Choroid plexus epithelial cell (primary cell): ENCODE data around the gene SLC24A3.
A peak's percentile ranks its signal among the peaks of the same experiment; 100 is the strongest.

ENCODE experiments used
- DNase-seq: peaks from one replicate; pipeline ENCODE4 v3.0.0-alpha.2; 2010; ENCODE audit warnings: low read depth
- H3K4me3 ChIP-seq: 2 replicates; pipeline ENCODE4 v1.5.1; 2011; ENCODE audit warnings: low read depth, mild to moderate bottlenecking, control low read depth, low read length, moderate library complexity
- CTCF ChIP-seq: conservative IDR thresholded peaks from 2 replicates; pipeline ENCODE4 v1.5.1; 2011; ENCODE audit warnings: low read depth, mild to moderate bottlenecking, control low read depth, inconsistent platforms, low read length, moderate library complexity

SLC24A3 gene

GRCh38 chr20:19313342-19314069, 101.1 kb downstream of the SLC24A3 start:
- DNase-seq: no peak
- no peak overlapping the region for H3K4me3 ChIP-seq
- TF ChIP-seq CTCF: no peak

DNA sequence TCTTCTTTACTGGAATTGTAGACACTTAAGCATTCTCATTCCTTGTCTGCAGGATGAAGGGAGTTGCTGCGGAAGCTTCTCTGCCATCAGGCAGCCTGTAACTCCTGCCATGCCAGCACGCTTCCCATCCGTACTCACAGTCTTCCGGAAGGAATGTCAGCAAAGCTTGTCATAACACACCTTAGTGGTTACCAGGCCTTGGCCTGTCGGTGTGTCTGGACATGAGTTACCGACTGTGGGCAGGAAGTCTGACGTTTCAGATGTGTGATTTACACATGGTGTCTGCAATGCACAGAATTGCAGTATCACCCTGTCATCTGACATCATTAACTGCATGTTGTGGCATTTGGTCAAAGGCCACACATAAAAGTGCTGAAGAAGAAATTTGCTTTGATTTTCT, 102.2 kb downstream of the SLC24A3 start:
- no peak overlapping the region for H3K4me3 ChIP-seq
- DNase-seq: no peak
- TF ChIP-seq CTCF: no peak

DNA sequence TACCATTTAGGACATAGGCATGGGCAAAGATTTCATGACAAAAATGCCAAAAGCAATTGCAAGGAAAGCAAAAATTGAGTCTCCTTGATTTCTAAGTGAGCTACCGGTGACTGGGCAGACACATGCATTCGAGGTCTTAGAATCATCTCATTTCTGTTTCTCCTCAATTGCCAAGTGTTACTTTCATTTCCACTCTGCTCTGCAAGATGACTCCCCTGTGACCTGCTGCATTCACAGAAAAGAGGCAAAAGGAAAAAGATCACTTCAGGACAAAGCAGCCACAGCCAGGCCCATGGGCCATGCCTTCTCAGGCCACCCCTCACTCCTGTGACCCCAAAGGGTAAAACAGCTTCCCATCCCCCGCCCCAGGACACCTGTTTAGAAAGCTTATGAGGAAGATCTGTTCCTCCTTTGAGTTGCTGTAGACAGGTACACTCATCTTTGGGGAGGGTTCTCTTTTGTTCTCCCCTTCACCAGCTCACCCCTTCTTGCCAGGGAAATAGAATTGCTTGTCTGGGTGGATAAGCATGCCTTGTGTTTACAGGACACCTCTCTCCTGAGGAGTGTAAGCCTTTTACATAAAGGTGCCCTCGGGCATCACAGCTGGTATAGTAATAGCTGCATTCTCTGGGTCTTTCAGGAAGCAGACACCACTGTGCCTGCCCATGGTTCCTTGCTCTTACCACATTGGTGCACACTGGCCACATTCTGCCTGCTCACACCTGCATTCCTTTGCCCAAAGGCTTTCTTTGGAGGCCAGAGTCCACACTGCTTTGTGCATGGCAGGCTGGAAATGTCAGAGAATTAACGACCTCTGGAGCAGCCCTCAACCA, 105.0 kb downstream of the SLC24A3 start:
- peak; percentile 15 for DNase-seq
- no peak for TF ChIP-seq CTCF
- H3K4me3 ChIP-seq: no peak overlapping the region

DNA sequence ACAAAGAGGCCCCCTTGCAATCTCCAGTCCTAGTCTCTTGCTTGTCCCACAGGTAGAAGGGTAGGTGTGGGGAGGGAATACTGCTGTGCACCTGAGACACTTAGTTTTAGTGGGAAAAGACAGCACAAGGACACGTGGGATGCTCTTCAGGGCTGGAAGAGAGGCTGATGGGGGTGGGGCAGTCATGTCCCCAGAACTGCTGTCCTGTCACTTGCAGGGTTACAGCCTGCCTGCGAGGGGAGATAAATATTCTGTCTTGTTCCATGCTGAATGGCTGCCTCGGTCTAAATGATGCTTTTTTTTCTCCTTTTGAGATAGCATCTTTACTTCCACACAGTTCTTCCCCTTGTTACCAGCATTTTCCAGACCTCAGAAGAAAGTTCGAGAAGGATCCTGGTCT, 106.2 kb downstream of the SLC24A3 start:
- DNase-seq: no peak
- TF ChIP-seq CTCF: no peak
- no peak overlapping the region for H3K4me3 ChIP-seq

- TF ChIP-seq CTCF: no peak
- H3K4me3 ChIP-seq: no peak overlapping the region
- no peak for DNase-seq
These were observed 107.6 kb downstream of the SLC24A3 start for GRCh38 chr20:19320005-19320404.

DNA sequence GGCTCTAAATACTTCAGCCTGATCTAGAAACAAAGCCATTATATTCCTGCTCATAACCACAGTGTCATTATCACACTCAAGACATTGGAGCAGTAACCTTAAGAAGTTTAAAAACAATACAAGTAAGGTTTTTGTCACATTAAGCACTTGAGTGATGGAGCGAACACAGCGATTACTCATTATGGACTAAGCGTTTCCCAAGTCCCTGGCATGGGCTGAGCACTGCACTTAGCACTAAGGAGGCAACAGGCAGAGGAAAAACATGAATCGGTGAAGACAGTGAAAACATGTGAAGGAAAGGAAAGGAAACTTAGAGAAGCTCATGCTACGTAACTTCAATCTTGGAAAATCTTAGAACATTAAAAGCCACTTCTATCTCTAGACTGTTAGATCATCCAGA, 108.7 kb downstream of the SLC24A3 start:
- no peak for TF ChIP-seq CTCF
- H3K4me3 ChIP-seq: no peak overlapping the region
- DNase-seq: no peak
